SK-N-SH treated with all-trans-retinoic acid at 6 μM for 48 hours (cell line): ENCODE measurements around the gene ZBED5.

Source experiments
- ATAC-seq: fragments of 200-7000 bp; cut with Tn5 transposase; 3 replicates; pipeline ENCODE4 v1.9.1; 2020; ENCODE audit warnings: mild to moderate bottlenecking, moderate library complexity
- BACH2 ChIP-seq: fragments of 250-450 bp; sonication (Bioruptor Pico); IDR thresholded peaks from 2 replicates; pipeline ENCODE4 v1.9.0; 2021; ENCODE audit warnings: mild to moderate bottlenecking, borderline replicate concordance
- CREB5 ChIP-seq: fragments of 250-450 bp; sonication (Bioruptor Pico); IDR thresholded peaks from 2 replicates; pipeline ENCODE4 v1.5.1; 2020; ENCODE audit warnings: low read depth, mild to moderate bottlenecking, moderate library complexity
- CSDC2 ChIP-seq: fragments of 250-450 bp; sonication (Bioruptor Pico); IDR thresholded peaks from 2 replicates; pipeline ENCODE4 v1.5.0; 2020; ENCODE audit warnings: mild to moderate bottlenecking, moderate library complexity
- CSRNP3 ChIP-seq: fragments of 250-450 bp; sonication (Bioruptor Pico); IDR thresholded peaks from 2 replicates; pipeline ENCODE4 v1.5.1; 2021; ENCODE audit warnings: mild to moderate bottlenecking, moderate library complexity
- GLIS3 ChIP-seq: fragments of 250-450 bp; sonication (Bioruptor Pico); IDR thresholded peaks from 2 replicates; pipeline ENCODE4 v1.5.0; 2020; ENCODE audit warnings: mild to moderate bottlenecking, moderate library complexity
- ISL1 ChIP-seq: fragments of 250-450 bp; sonication (Bioruptor Pico); IDR thresholded peaks from 2 replicates; pipeline ENCODE4 v2.1.2; 2022; ENCODE audit warnings: mild to moderate bottlenecking, moderate library complexity
- OSR1 ChIP-seq: fragments of 250-450 bp; sonication (Bioruptor Pico); IDR thresholded peaks from 2 replicates; pipeline ENCODE4 v1.8.0; 2022; ENCODE audit warnings: moderate library complexity, mild to moderate bottlenecking, inconsistent platforms
- POU6F1 ChIP-seq: fragments of 250-450 bp; sonication (Bioruptor Pico); IDR thresholded peaks from 2 replicates; pipeline ENCODE4 v1.8.0; 2021; ENCODE audit warnings: low read depth, mild to moderate bottlenecking, moderate library complexity, borderline replicate concordance
- PPARA ChIP-seq: fragments of 250-450 bp; sonication (Bioruptor Pico); IDR thresholded peaks from 2 replicates; pipeline ENCODE4 v1.5.0; 2020; ENCODE audit warnings: mild to moderate bottlenecking, borderline replicate concordance
- RARB ChIP-seq: fragments of 250-450 bp; sonication (Bioruptor Pico); IDR thresholded peaks from 2 replicates; pipeline ENCODE4 v1.8.0; 2021; ENCODE audit warnings: mild to moderate bottlenecking, moderate library complexity
- SNAI2 ChIP-seq: fragments of 250-450 bp; sonication (Bioruptor Pico); IDR thresholded peaks from 2 replicates; pipeline ENCODE4 v1.5.0; 2020; ENCODE audit warnings: mild to moderate bottlenecking, moderate library complexity
- TCF4 ChIP-seq: fragments of 250-450 bp; sonication (Bioruptor Pico); IDR thresholded peaks from 2 replicates; pipeline ENCODE4 v1.8.0; 2021; ENCODE audit warnings: mild to moderate bottlenecking, moderate library complexity, borderline replicate concordance
- TOX ChIP-seq: fragments of 250-450 bp; sonication (Bioruptor Pico); IDR thresholded peaks from 2 replicates; pipeline ENCODE4 v1.8.0; 2021; ENCODE audit warnings: mild to moderate bottlenecking, moderate library complexity, borderline replicate concordance
- TSHZ2 ChIP-seq: fragments of 250-450 bp; sonication (Bioruptor Pico); IDR thresholded peaks from 2 replicates; pipeline ENCODE4 v1.5.0; 2020; ENCODE audit warnings: mild to moderate bottlenecking, moderate library complexity
- ZC3H10 ChIP-seq: fragments of 250-450 bp; sonication (Bioruptor Pico); IDR thresholded peaks from 2 replicates; pipeline ENCODE4 v1.5.1; 2021; ENCODE audit warnings: mild to moderate bottlenecking, moderate library complexity
- ZFP3 ChIP-seq: fragments of 250-450 bp; sonication (Bioruptor Pico); IDR thresholded peaks from 2 replicates; pipeline ENCODE4 v1.5.0; 2020; ENCODE audit warnings: mild to moderate bottlenecking, moderate library complexity
- ZFP30 ChIP-seq: fragments of 450-650 bp; formaldehyde crosslinking; IDR thresholded peaks from 2 replicates; pipeline ENCODE4 v1.5.0; 2022; ENCODE audit warnings: mild to moderate bottlenecking, moderate library complexity
- ZNF565 ChIP-seq: fragments of 450-650 bp; formaldehyde crosslinking; conservative IDR thresholded peaks from 2 replicates; pipeline ENCODE4 v1.5.0; 2020; ENCODE audit warnings: low read depth, mild to moderate bottlenecking, moderate library complexity
- ZNF70 ChIP-seq: fragments of 450-650 bp; formaldehyde crosslinking; IDR thresholded peaks from 2 replicates; pipeline ENCODE4 v1.5.0; 2020; ENCODE audit warnings: mild to moderate bottlenecking, moderate library complexity
- ZNF8 ChIP-seq: fragments of 450-650 bp; formaldehyde crosslinking; IDR thresholded peaks from 2 replicates; pipeline ENCODE4 v1.5.0; 2020; ENCODE audit warnings: mild to moderate bottlenecking, moderate library complexity

Gene ZBED5

GRCh38 chr11:10876158-10876557 lies 18.3 kb upstream of the ZBED5 start:
- ATAC-seq: no peak

GRCh38 chr11:10875430-10876021 lies 17.7 kb upstream of the ZBED5 start:
- no peak for ATAC-seq
- TF ChIP-seq ISL1 (no peak), ZNF70 (CRISPR knock-in tag) (no peak), BACH2 (CRISPR knock-in tag) (no peak), GLIS3 (CRISPR knock-in tag) (no peak), POU6F1 (no peak), ZFP3 (CRISPR knock-in tag) (no peak)
- TF ChIP-seq, all 23 proteins: peak for 0

More at GRCh38 chr11:10876158-10876557, 18.3 kb upstream of the ZBED5 start:
- no peak for TF ChIP-seq POU6F1

- no peak for ATAC-seq
- TF ChIP-seq CSDC2 (CRISPR knock-in tag): no peak
- TF ChIP-seq PPARA (CRISPR knock-in tag): no peak
- no peak for TF ChIP-seq TOX
- TF ChIP-seq CREB5: no peak
These were observed 14.2 kb upstream of the ZBED5 start for GRCh38 chr11:10872097-10872496.

- ATAC-seq: no peak
- TF ChIP-seq TSHZ2 (no peak), ZFP30 (no peak), RARB (CRISPR knock-in tag) (no peak), PPARA (CRISPR knock-in tag) (no peak), TCF4 (CRISPR knock-in tag) (no peak), ZNF70 (CRISPR knock-in tag) (no peak), ZC3H10 (no peak), SNAI2 (no peak), CSRNP3 (CRISPR knock-in tag) (no peak), ZNF8 (CRISPR knock-in tag) (no peak), CREB5 (no peak), BACH2 (CRISPR knock-in tag) (no peak), OSR1 (CRISPR knock-in tag) (no peak), CSDC2 (CRISPR knock-in tag) (no peak), ISL1 (no peak), ZNF565 (no peak)
- TF ChIP-seq, all 23 proteins: peak for 0
These were observed 10.5 kb upstream of the ZBED5 start for GRCh38 chr11:10868352-10868751.
